ENCODE data around the gene BIVM. TPM values are rescaled to one million over a fixed set of nuclear protein-coding genes. Genes with fewer than 3 reads are reported as not detected.

The BIVM gene
- 14.6 and 18.7 TPM in 2 replicates for total RNA-seq

DNA sequence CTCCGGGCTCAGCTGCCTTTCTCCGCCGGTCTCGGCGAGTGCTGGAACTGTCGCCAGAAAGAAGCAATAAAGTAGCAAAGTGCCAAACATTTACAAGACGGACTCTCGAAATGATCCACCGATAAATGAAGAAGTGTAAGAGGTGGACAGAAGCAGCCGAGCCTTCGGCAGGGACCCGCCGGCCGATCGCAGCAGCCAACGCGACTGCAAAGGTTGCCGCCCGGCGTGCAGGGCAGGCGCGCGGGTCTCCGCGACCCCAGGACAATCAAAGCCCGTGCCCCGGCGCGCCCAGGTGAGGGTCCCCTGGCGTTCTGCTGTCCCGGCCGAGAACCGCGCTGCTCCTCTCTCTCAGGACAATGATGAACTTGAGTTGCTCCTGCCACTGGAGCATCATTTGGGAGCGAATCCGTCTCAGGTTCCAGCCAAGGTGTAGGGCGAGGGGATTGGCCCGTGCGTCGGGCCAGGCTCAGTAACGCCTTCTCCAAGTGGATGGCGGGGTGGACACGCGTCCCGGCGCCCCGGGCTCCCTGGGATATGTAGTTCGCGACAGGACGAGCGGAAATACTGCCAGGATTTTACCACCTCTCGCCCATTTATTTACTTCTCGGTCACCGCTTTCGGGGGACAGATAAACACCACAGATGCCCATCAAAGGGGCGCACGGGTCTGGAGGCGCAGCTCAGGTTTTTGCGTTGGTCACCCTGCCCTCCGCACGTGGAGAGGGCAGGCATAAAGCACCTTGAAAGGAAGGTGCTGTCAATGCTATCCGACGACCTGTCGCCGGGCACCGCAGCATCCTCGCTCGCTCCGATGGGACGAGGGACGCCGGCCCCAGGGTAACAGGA lies at the start of gene BIVM, which contains the start of gene POGLUT2:
BIVM (plus strand) TSS at position 539 of the 845 bp plus-strand sequence. CDS start 8,149 bp downstream, outside the sequence.
POGLUT2 (minus strand) TSS at position 396 of the 845 bp plus-strand sequence; CDS start at position 90, 306 bp downstream.
- TF ChIP-seq, protein P1, sequence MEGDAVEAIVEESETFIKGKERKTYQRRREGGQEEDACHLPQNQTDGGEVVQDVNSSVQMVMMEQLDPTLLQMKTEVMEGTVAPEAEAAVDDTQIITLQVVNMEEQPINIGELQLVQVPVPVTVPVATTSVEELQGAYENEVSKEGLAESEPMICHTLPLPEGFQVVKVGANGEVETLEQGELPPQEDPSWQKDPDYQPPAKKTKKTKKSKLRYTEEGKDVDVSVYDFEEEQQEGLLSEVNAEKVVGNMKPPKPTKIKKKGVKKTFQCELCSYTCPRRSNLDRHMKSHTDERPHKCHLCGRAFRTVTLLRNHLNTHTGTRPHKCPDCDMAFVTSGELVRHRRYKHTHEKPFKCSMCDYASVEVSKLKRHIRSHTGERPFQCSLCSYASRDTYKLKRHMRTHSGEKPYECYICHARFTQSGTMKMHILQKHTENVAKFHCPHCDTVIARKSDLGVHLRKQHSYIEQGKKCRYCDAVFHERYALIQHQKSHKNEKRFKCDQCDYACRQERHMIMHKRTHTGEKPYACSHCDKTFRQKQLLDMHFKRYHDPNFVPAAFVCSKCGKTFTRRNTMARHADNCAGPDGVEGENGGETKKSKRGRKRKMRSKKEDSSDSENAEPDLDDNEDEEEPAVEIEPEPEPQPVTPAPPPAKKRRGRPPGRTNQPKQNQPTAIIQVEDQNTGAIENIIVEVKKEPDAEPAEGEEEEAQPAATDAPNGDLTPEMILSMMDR (conservative IDR thresholded peaks at IDR 0.05; ENCODE audit: low read depth, low read length): no peak
- peak within 1 kb of the TSS; percentile 84 for H3K4me3 ChIP-seq (ENCODE audit: low read depth, low read length)
- DNase-seq (ENCODE audit: low read depth): no peak

DNA sequence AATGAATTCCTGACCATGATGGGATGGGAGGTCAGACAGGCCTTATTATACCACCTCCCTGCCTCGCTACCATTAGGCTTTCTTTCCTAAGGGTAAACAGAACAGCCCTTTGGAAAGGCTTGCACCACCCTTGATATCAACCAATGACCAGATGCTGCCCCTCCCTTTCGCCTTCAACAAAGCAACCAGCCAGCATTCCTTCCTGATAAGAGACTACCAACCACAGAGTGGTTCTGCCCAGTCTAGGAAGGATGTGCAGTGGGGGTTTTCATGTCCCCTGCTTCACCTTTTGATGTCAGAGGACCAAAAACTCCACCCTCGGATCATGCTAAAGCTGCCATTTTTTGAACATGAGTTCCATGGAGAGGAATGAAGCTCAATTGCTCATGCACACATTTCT lies 47.0 kb upstream of the BIVM start:
- TF ChIP-seq, protein P1 (conservative IDR thresholded peaks at IDR 0.05; ENCODE audit: low read depth, low read length): no peak
- no peak overlapping the region for H3K4me3 ChIP-seq (ENCODE audit: low read depth, low read length)
- DNase-seq (ENCODE audit: low read depth): no peak

DNA sequence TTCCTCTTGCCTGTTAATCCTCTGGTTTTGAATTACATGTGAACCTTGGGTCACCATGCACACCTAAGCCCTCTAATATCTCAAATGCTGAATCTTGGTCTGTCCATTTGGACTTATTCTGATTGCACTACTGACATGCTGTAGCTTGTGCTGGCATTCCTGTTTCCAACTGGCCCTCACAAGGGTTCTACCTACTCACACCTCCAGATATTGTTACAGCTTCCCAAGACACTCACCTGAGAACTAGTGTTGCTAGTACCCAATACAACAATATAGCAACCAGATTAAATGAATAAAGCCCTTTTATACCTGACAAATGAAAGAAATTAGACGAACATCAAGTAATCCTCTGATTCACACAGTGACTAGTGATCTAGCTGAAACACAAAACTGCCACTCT lies 41.9 kb upstream of the BIVM start:
- no peak for DNase-seq (ENCODE audit: low read depth)
- H3K4me3 ChIP-seq (ENCODE audit: low read depth, low read length): no peak overlapping the region
- TF ChIP-seq, protein P1 (conservative IDR thresholded peaks at IDR 0.05; ENCODE audit: low read depth, low read length): no peak

GRCh38 chr13:102758842-102759241 lies 40.1 kb upstream of the BIVM start:
- DNase-seq (ENCODE audit: low read depth): no peak
- no peak overlapping the region for H3K4me3 ChIP-seq (ENCODE audit: low read depth, low read length)
- TF ChIP-seq, protein P1 (conservative IDR thresholded peaks at IDR 0.05; ENCODE audit: low read depth, low read length): no peak

GRCh38 chr13:102761071-102761470 lies 37.8 kb upstream of the BIVM start:
- H3K4me3 ChIP-seq (ENCODE audit: low read depth, low read length): no peak overlapping the region
- DNase-seq (ENCODE audit: low read depth): no peak
- TF ChIP-seq, protein P1 (conservative IDR thresholded peaks at IDR 0.05; ENCODE audit: low read depth, low read length): no peak

DNA sequence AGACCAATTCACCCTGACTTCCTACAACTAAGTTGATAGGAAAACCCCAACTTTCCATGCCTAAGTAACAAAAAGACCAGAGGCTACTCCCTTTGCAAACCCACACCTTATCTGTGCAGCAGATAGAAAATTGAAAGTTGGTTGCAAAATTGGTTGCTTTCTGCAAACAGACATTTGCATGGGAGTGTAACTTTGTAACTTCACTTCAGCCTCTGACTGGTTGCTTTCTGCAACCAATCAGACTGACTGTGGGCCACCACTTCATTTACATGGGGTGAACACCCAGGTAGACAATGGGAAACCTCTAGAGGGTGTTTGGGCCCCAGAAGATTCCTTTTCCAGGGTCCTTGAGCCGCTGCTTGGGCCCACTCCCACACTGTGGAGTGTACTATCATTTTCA lies 35.2 kb upstream of the BIVM start:
- TF ChIP-seq, protein P1 (conservative IDR thresholded peaks at IDR 0.05; ENCODE audit: low read depth, low read length): no peak
- DNase-seq (ENCODE audit: low read depth): no peak

More for the DNA sequence above, 35.2 kb upstream of the BIVM start:
- H3K4me3 ChIP-seq (ENCODE audit: low read depth, low read length): no peak overlapping the region
